Stimulated activated naive CD8-positive, alpha-beta T cell treated with anti-CD3 and anti-CD28 coated beads, Interleukin-15, Interleukin-2, amounts not matched to agents 100 ng/mL and 50 ng/mL, for 24 hours (primary cell): Measurements from ENCODE around the gene PALM.
A peak's percentile ranks its signal among the peaks of the same experiment; 100 is the strongest.

Source experiments
- H3K27ac Mint-ChIP-seq: one replicate; pipeline ENCODE4 v1.8.0; 2021; ENCODE audit warnings: mild to moderate bottlenecking, mixed read lengths
- H3K27me3 Mint-ChIP-seq: one replicate; pipeline ENCODE4 v1.8.0; 2021; ENCODE audit warnings: mixed read lengths
- H3K36me3 Mint-ChIP-seq: one replicate; pipeline ENCODE4 v1.8.0; 2021; ENCODE audit warnings: low read depth, mixed read lengths
- H3K4me1 Mint-ChIP-seq: one replicate; pipeline ENCODE4 v1.8.0; 2021; ENCODE audit warnings: low read depth, mixed read lengths
- H3K4me3 Mint-ChIP-seq: one replicate; pipeline ENCODE4 v1.8.0; 2021; ENCODE audit warnings: mild to moderate bottlenecking, mixed read lengths
- H3K9me3 Mint-ChIP-seq: one replicate; pipeline ENCODE4 v1.8.0; 2021; ENCODE audit warnings: mixed read lengths

PALM gene

DNA sequence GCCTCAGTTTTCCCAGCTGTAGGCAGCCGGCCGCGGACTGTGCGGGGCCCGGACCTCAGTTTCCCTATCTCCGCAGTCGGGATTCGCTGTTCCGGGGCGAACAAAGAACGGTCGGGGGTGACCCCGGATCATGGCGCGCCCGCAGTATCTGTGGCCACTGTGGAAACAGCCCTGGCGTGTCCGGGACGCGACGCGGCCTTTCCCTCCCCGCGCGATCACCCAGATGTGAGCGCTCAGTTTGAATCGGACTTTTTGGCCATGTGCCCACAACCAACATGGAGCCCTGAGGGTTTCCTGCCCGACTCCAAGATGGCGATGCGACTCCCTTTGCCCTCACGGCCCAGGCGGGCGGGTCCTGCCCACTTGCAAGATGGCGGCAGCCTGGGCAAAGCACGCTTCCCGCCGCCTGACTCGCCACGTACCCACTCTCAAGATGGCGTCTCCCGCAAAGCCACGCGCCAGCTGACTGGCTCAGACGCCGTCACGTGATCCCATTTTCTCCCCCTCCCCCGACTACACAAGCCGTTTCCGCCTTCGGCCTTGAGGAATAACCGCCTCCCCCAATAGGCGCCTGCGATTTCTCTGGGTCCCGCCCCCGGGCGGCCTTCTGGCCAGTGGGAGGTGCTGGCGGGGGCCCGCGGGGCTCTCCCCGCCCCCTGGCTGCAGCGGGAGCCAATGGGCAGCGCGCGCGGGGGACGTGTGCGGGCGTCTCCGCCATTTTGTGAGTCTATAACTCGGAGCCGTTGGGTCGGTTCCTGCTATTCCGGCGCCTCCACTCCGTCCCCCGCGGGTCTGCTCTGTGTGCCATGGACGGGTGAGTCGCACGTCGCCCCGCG is 88.2 kb downstream of the PALM start, which contains the start of gene PTBP1:
PTBP1 (plus strand) TSS at position 761 of the 836 bp plus-strand sequence; CDS start at position 807, 46 bp downstream.
- Mint-ChIP-seq H3K27me3 (no peaks in the 10 kb centered on the region), H3K4me1 (peaks cover 29% of the 10 kb centered on the region), H3K4me3 (peak within 1 kb of the TSS; percentile 95), H3K36me3 (peaks cover 28% of the 10 kb centered on the region), H3K9me3 (no peaks in the 10 kb centered on the region), H3K27ac (peak within 1 kb of the TSS; percentile 97)
